SK-N-SH (cell line): Measurements from ENCODE around the gene RUFY2. TPM values are rescaled to one million over a fixed set of nuclear protein-coding genes. Genes with fewer than 3 reads are reported as not detected.

Experiments used
- CTCF ChIA-PET: fragments of 300-600, 350-600 bp; formaldehyde crosslinking; extraction: SDS; loops from one replicate; lab custom pipeline; 2021; lab: Yijun Ruan, JAX
- POLR2A ChIA-PET: fragments of 350-600 bp; sonication (Branson Sonifier 250); formaldehyde crosslinking; extraction: SDS; loops from one replicate; lab custom pipeline; 2020; ENCODE audit warnings: antibody characterized with exemption, inconsistent platforms; lab: Yijun Ruan, JAX
- DNase-seq: peaks from one replicate; pipeline ENCODE4 v3.0.0; 2012
- H2AFZ ChIP-seq: fragments of 200-600 bp; sonication (generic); 2 replicates; pipeline ENCODE4 v1.8.1; 2016; ENCODE audit warnings: antibody characterized with exemption, mild to moderate bottlenecking, low read depth
- H3F3A ChIP-seq: fragments of 200-600 bp; sonication (generic); replicated peaks from 2 replicates; pipeline ENCODE3; 2016; ENCODE audit warnings: antibody characterized with exemption, mild to moderate bottlenecking; ENCODE audit not compliant: insufficient read depth
- H3K27ac ChIP-seq, 2 experiments: fragments of 200-500 bp in 1 of 2; fragments of 200-600 bp in 1 of 2; sonication (Bioruptor generic) in 1 of 2; sonication (generic), shearing (Covaris generic) in 1 of 2; 2 replicates each; pipeline versions ENCODE4 v1.5.1 to v1.6.1; 2014 to 2016; ENCODE audit warnings: low read depth in 2 of 2, inconsistent platforms in 1 of 2, low read length in 1 of 2, mild to moderate bottlenecking in 1 of 2, mixed read lengths in 1 of 2
- H3K27me3 ChIP-seq: fragments of 200-600 bp; sonication (generic), shearing (Covaris generic); 2 replicates; pipeline ENCODE4 v1.6.1; 2016; ENCODE audit warnings: mixed run types; ENCODE audit not compliant: insufficient read depth
- H3K36me3 ChIP-seq, 2 experiments: fragments of 200-500 bp in 1 of 2; fragments of 200-600 bp in 1 of 2; sonication (Bioruptor generic) in 1 of 2; sonication (generic) in 1 of 2; replicated peaks in 1 of 2; 2 replicates each; pipeline versions ENCODE3 to v1.5.1; 2014 to 2016; ENCODE audit warnings: low read length in 1 of 2, mild to moderate bottlenecking in 1 of 2; ENCODE audit not compliant: insufficient read depth in 2 of 2, control insufficient read depth in 1 of 2
- H3K4me1 ChIP-seq, 2 experiments: fragments of 200-500 bp in 1 of 2; fragments of 200-600 bp in 1 of 2; sonication (Bioruptor generic) in 1 of 2; sonication (generic), shearing (Covaris generic) in 1 of 2; 2 replicates each; pipeline versions ENCODE4 v1.5.1 to v1.6.1; 2014 to 2016; ENCODE audit warnings: low read depth in 1 of 2, low read length in 1 of 2, mixed run types in 1 of 2; ENCODE audit not compliant: insufficient read depth in 2 of 2, control insufficient read depth in 1 of 2
- H3K4me2 ChIP-seq: fragments of 200-600 bp; sonication (generic), shearing (Covaris generic); 2 replicates; pipeline ENCODE4 v1.6.1; 2017; ENCODE audit warnings: mixed run types
- H3K4me3 ChIP-seq, 2 experiments: fragments of 200-500 bp in 1 of 2; fragments of 200-600 bp in 1 of 2; sonication (Bioruptor generic) in 1 of 2; sonication (generic), shearing (Covaris generic) in 1 of 2; 2 replicates each; pipeline versions ENCODE4 v1.5.1 to v1.8.1; 2014 to 2016; ENCODE audit warnings: low read depth in 2 of 2, inconsistent platforms in 1 of 2, low read length in 1 of 2, mild to moderate bottlenecking in 1 of 2, mixed read lengths in 1 of 2, moderate library complexity in 1 of 2
- H3K79me2 ChIP-seq: fragments of 200-600 bp; sonication (generic); 2 replicates; pipeline ENCODE4 v1.8.1; 2017; ENCODE audit warnings: mild to moderate bottlenecking; ENCODE audit not compliant: insufficient read depth
- H3K9ac ChIP-seq: fragments of 200-600 bp; sonication (generic); 2 replicates; pipeline ENCODE4 v1.6.1; 2017; ENCODE audit warnings: mixed run types
- H3K9me2 ChIP-seq: fragments of 200-600 bp; sonication (generic); 2 replicates; pipeline ENCODE4 v1.6.1; 2017; ENCODE audit warnings: mixed run types
- H3K9me3 ChIP-seq: fragments of 200-600 bp; sonication (generic); 2 replicates; pipeline ENCODE4 v1.6.1; 2017; ENCODE audit warnings: mixed run types, mild to moderate bottlenecking, moderate library complexity
- H4K20me1 ChIP-seq: fragments of 200-600 bp; sonication (generic); 2 replicates; pipeline ENCODE4 v1.6.1; 2017; ENCODE audit warnings: mild to moderate bottlenecking, mixed run types; ENCODE audit not compliant: insufficient read depth
- ELF1 ChIP-seq: IDR thresholded peaks from 2 replicates; pipeline ENCODE4 v1.4.0; 2012
- EP300 ChIP-seq, 2 experiments: IDR thresholded peaks; 2 replicates each; pipeline versions ENCODE4 v1.4.0 to v1.6.1; 2012; ENCODE audit warnings: borderline replicate concordance in 1 of 2, low read depth in 1 of 2, low read length in 1 of 2
- FOXJ3 ChIP-seq: sonication (generic); formaldehyde crosslinking; IDR thresholded peaks from 2 replicates; pipeline ENCODE4 v1.5.1; 2020; ENCODE audit warnings: mild to moderate bottlenecking, missing genetic modification reagents
- MEF2A ChIP-seq: IDR thresholded peaks from 2 replicates; pipeline ENCODE4 v1.4.0; 2012; ENCODE audit warnings: low read depth, borderline replicate concordance
- NRF1 ChIP-seq: IDR thresholded peaks from 2 replicates; pipeline ENCODE4 v1.6.1; 2012; ENCODE audit warnings: low read depth, mild to moderate bottlenecking, low read length
- RCOR1 ChIP-seq: fragments of 150-350 bp; IDR thresholded peaks from 2 replicates; pipeline ENCODE4 v1.6.1; 2017; ENCODE audit warnings: antibody characterized with exemption, low read length
- REST ChIP-seq: IDR thresholded peaks from 2 replicates; pipeline ENCODE4 v1.6.1; 2012; ENCODE audit warnings: mild to moderate bottlenecking, low read depth, low read length, moderate library complexity
- TEAD4 ChIP-seq: IDR thresholded peaks from 2 replicates; pipeline ENCODE4 v1.4.0; 2012; ENCODE audit warnings: mild to moderate bottlenecking, borderline replicate concordance; ENCODE audit not compliant: insufficient read depth
- USF2 ChIP-seq: fragments of 150-350 bp; IDR thresholded peaks from 2 replicates; pipeline ENCODE4 v1.6.1; 2017; ENCODE audit warnings: antibody characterized with exemption, low read length, low read depth, borderline replicate concordance
- YY1 ChIP-seq: IDR thresholded peaks from 2 replicates; pipeline ENCODE4 v1.4.0; 2012; ENCODE audit warnings: low read depth, mild to moderate bottlenecking
- WGBS: methylation state at CpG from one replicate; pipeline ENCODE4 v1.1.6; 2017; ENCODE audit warnings: low lambda C conversion rate; 5-methylcytosine and 5-hydroxymethylcytosine counted together
- polyA plus RNA-seq, 3 experiments: library from polyadenylated mRNA; depleted of rRNA; stranded (reverse); fragments of >200 nt; gene quantifications; 2 replicates each; pipeline ENCODE4 v1.2.3, GENCODE V29; 2012
- TF ChIP-seq, protein P1 (sequence below): IDR thresholded peaks from 2 replicates; pipeline ENCODE4; 2012
- TF ChIP-seq, protein P2 (sequence below): IDR thresholded peaks from 2 replicates; pipeline ENCODE4 v1.4.0; 2012; ENCODE audit warnings: low read depth

RUFY2 gene
- polyA plus RNA-seq, 1 of the 3 experiments (the other 2 are of a cell fraction), result 6.2 TPM

- no peak for TF ChIP-seq TEAD4
- no peak for TF ChIP-seq FOXJ3 (CRISPR knock-in tag)
These were observed 39.1 kb upstream of the RUFY2 start (continued) for GRCh38 chr10:68446179-68446578.

GRCh38 chr10:68442971-68443370 is 35.9 kb upstream of the RUFY2 start:
- Histone ChIP-seq H4K20me1 (no peaks in the 10 kb centered on the region), H3K79me2 (0 out of 2 replicates have a peak, but pooled peaks cover 3% of the 10 kb centered on the region), H3K4me1 (no peaks in the 10 kb centered on the region), H3K4me2 (no peak overlapping the region), H3K4me3 (no peak overlapping the region), H3K9me3 (no peaks in the 10 kb centered on the region), H3K9me2 (no peaks in the 10 kb centered on the region), H3K9ac (no peak overlapping the region), H3F3A (no peaks in the 10 kb centered on the region), H3K27ac (no peak overlapping the region)
- DNase-seq, result no peak
- WGBS, result 95% methylated on average over 2 of the region's 2 CpGs
- CTCF ChIA-PET, result interaction anchor here (1.0 kb wide), 1 partner anchor 95 kb away, joined by 3 read pairs; no protein-coding TSS in a partner anchor
- POLR2A ChIA-PET, result no interaction called here
- TF ChIP-seq, protein P1, sequence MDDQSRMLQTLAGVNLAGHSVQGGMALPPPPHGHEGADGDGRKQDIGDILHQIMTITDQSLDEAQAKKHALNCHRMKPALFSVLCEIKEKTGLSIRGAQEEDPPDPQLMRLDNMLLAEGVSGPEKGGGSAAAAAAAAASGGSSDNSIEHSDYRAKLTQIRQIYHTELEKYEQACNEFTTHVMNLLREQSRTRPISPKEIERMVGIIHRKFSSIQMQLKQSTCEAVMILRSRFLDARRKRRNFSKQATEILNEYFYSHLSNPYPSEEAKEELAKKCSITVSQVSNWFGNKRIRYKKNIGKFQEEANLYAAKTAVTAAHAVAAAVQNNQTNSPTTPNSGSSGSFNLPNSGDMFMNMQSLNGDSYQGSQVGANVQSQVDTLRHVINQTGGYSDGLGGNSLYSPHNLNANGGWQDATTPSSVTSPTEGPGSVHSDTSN, result no peak
- TF ChIP-seq MEF2A (no peak), REST (no peak), YY1 (no peak), EP300 (IDR thresholded peaks at IDR 0.05; ENCODE audit: borderline replicate concordance in 1 of 2, low read depth in 1 of 2, low read length in 1 of 2) (no peak), NRF1 (no peak)
- TF ChIP-seq, all 33 proteins: peak for 0
- Histone ChIP-seq H3K36me3 (peaks cover 0 to 14% of the 10 kb centered on the region in 2 experiments), H3K27me3 (no peaks in the 10 kb centered on the region), H2AFZ (no peak overlapping the region)

DNA sequence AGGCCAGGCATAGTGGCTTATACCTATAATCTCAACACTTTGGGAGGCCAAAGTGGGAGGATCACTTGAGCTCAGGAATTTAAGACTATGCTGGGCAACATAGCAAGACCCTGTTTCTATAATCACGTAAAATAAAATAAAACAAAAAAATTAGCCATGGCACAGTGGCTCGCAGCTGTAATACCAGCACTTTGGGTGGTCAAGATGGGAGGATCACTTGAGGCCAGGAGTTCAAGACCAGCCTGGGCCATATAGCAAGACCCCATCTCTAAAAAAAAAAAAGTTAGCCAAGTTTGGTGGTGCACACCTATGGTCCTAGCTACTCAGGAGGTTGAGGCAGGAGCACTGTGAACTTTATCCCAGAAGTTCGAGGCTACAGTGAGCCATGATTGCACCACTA is 33.8 kb upstream of the RUFY2 start:
- no peak overlapping the region for H3K27ac ChIP-seq
- ChIA-PET CTCF (no interaction called here), POLR2A (no interaction called here)
- no peaks in the 10 kb centered on the region for H3K27me3 ChIP-seq
- H3K36me3 ChIP-seq, result peaks cover 3 to 20% of the 10 kb centered on the region in 2 experiments
- H3K4me2 ChIP-seq, result no peak overlapping the region
- 0 out of 2 replicates have a peak, but pooled peaks cover 3% of the 10 kb centered on the region for H3K79me2 ChIP-seq
- no peak overlapping the region for H3K9ac ChIP-seq
- no peaks in the 10 kb centered on the region for H3K9me2 ChIP-seq
- H3K4me3 ChIP-seq, result no peak overlapping the region
- no peaks in the 10 kb centered on the region for H3K4me1 ChIP-seq
- no peaks in the 10 kb centered on the region for H3K9me3 ChIP-seq
- WGBS, result 96% methylated on average over 3 of the region's 3 CpGs
- H2AFZ ChIP-seq, result no peak overlapping the region
- DNase-seq, result no peak
- no peak for TF ChIP-seq ELF1
- TF ChIP-seq REST, result no peak
- TF ChIP-seq RCOR1, result no peak
- TF ChIP-seq, protein P2, sequence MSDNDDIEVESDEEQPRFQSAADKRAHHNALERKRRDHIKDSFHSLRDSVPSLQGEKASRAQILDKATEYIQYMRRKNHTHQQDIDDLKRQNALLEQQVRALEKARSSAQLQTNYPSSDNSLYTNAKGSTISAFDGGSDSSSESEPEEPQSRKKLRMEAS, result no peak
- no peak for TF ChIP-seq USF2
- no peaks in the 10 kb centered on the region for H3F3A ChIP-seq
- H4K20me1 ChIP-seq, result no peaks in the 10 kb centered on the region
